Neural progenitor cell (in vitro differentiated cells): Measurements from ENCODE around the gene GALNTL6.

ENCODE experiments used
- EZH2 ChIP-seq: fragments of 200-600 bp; sonication (generic); IDR thresholded peaks from 2 replicates; pipeline ENCODE4 v1.6.1; 2017; ENCODE audit warnings: antibody characterized with exemption, mild to moderate bottlenecking, moderate library complexity
- EZH2phosphoT487 ChIP-seq: fragments of 200-600 bp; sonication (generic); IDR thresholded peaks from 2 replicates; pipeline ENCODE4 v1.6.1; 2017; ENCODE audit warnings: antibody characterized with exemption
- TF ChIP-seq, protein P1 (sequence below): fragments of 200-600 bp; sonication (generic); IDR thresholded peaks from 2 replicates; pipeline ENCODE4 v1.5.1; 2017; ENCODE audit warnings: antibody characterized with exemption, mild to moderate bottlenecking

GRCh38 chr4:172653676-172654075 is 840.5 kb downstream of the GALNTL6 start:
- TF ChIP-seq EZH2 (no peak), EZH2phosphoT487 (no peak)
- TF ChIP-seq, protein P1, sequence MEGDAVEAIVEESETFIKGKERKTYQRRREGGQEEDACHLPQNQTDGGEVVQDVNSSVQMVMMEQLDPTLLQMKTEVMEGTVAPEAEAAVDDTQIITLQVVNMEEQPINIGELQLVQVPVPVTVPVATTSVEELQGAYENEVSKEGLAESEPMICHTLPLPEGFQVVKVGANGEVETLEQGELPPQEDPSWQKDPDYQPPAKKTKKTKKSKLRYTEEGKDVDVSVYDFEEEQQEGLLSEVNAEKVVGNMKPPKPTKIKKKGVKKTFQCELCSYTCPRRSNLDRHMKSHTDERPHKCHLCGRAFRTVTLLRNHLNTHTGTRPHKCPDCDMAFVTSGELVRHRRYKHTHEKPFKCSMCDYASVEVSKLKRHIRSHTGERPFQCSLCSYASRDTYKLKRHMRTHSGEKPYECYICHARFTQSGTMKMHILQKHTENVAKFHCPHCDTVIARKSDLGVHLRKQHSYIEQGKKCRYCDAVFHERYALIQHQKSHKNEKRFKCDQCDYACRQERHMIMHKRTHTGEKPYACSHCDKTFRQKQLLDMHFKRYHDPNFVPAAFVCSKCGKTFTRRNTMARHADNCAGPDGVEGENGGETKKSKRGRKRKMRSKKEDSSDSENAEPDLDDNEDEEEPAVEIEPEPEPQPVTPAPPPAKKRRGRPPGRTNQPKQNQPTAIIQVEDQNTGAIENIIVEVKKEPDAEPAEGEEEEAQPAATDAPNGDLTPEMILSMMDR = no peak
